ENCODE data around the gene LAMA2. TPM values are rescaled to one million over a fixed set of nuclear protein-coding genes. Genes with fewer than 3 reads are reported as not detected.

LAMA2 gene
- total and polyA plus RNA-seq, 2 of the 13 experiments (the other 11 are each of a cell fraction or from before 2014, with no cell fraction given), result 0.11 to 0.28 TPM

- H3K4me3 ChIP-seq (replicated peaks in 1 of 3; ENCODE audit: insufficient read depth in 1 of 3, low read depth in 2 of 3, low read length in 3 of 3), result no peak overlapping the region
- H2AFZ ChIP-seq (ENCODE audit: low read length), result no peak overlapping the region
- no peak for ATAC-seq
- no peak overlapping the region for H3K4me2 ChIP-seq (ENCODE audit: low read depth, low read length)
- no peak overlapping the region for H3K9ac ChIP-seq (ENCODE audit: insufficient read depth, low read depth, low read length)
- CTCF ChIA-PET (ENCODE audit: low intra/inter-chr PET ratio, low total read pairs), result no interaction called here
- intact Hi-C loops (cut with micrococcal nuclease; ENCODE audit: unreplicated experiment) (no loop called here), in situ Hi-C loops (cut with HindIII; ENCODE audit: extremely low pct_ligation_motif_present, low pct_unique_long_range_greater_than_20kb) (no loop called here)
- H3K27me3 ChIP-seq (ENCODE audit: control insufficient read depth in 1 of 2, insufficient read depth in 2 of 2, low read length in 2 of 2), result no peaks in the 10 kb centered on the region
- H3K27ac ChIP-seq (ENCODE audit: extremely low read length, insufficient read depth, low read length), result no peak overlapping the region
- H3K36me3 ChIP-seq (replicated peaks in 1 of 2; ENCODE audit: control insufficient read depth in 1 of 2, insufficient read depth in 2 of 2, low read length in 2 of 2), result no peaks in the 10 kb centered on the region; a peak in 1 of 5 replicates
- no peak for FAIRE-seq
- POLR2A ChIA-PET, result no interaction called here
- H3K79me2 ChIP-seq (ENCODE audit: insufficient read depth, low read length), result no peaks in the 10 kb centered on the region
- H3K4me1 ChIP-seq (ENCODE audit: insufficient read depth, low read length), result no peaks in the 10 kb centered on the region
- 3% methylated on average over 2 of the region's 2 CpGs for WGBS (ENCODE audit: low lambda C conversion rate)
- no peaks in the 10 kb centered on the region for H4K20me1 ChIP-seq (ENCODE audit: insufficient read depth, low read length)
- TF ChIP-seq ZSCAN30 (CRISPR knock-in tag; IDR thresholded peaks at IDR 0.05) (no peak), RNF219 (CRISPR knock-in tag; IDR thresholded peaks at IDR 0.05) (no peak), ZNF589 (CRISPR knock-in tag; conservative IDR thresholded peaks at IDR 0.05) (no peak), ZNF337 (CRISPR knock-in tag; IDR thresholded peaks at IDR 0.05; ENCODE audit: borderline replicate concordance, low read depth) (no peak), ZNF563 (CRISPR knock-in tag; IDR thresholded peaks at IDR 0.05) (no peak), ZMYM4 (CRISPR knock-in tag; IDR thresholded peaks at IDR 0.05) (no peak), PAWR (CRISPR knock-in tag; IDR thresholded peaks at IDR 0.05; ENCODE audit: borderline replicate concordance) (no peak), GABPA (IDR thresholded peaks at IDR 0.05; ENCODE audit: low read depth, low read length) (no peak), GABPA (CRISPR knock-in tag; IDR thresholded peaks at IDR 0.05; ENCODE audit: low read depth) (no peak), RFX5 (IDR thresholded peaks at IDR 0.05; ENCODE audit: low read depth, low read length) (no peak), ZNF557 (CRISPR knock-in tag; IDR thresholded peaks at IDR 0.05) (no peak), ZNF546 (CRISPR knock-in tag; conservative IDR thresholded peaks at IDR 0.05) (no peak)
- TF ChIP-seq, protein P1, sequence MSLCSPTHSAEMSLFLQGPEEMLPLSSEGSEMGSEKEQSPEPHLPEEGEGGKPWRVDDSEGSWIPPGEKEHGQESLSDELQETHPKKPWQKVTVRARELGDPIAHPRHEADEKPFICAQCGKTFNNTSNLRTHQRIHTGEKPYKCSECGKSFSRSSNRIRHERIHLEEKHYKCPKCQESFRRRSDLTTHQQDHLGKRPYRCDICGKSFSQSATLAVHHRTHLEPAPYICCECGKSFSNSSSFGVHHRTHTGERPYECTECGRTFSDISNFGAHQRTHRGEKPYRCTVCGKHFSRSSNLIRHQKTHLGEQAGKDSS (CRISPR knock-in tag; IDR thresholded peaks at IDR 0.05; ENCODE audit: borderline replicate concordance, low read depth), result no peak
- TF ChIP-seq, protein P2, sequence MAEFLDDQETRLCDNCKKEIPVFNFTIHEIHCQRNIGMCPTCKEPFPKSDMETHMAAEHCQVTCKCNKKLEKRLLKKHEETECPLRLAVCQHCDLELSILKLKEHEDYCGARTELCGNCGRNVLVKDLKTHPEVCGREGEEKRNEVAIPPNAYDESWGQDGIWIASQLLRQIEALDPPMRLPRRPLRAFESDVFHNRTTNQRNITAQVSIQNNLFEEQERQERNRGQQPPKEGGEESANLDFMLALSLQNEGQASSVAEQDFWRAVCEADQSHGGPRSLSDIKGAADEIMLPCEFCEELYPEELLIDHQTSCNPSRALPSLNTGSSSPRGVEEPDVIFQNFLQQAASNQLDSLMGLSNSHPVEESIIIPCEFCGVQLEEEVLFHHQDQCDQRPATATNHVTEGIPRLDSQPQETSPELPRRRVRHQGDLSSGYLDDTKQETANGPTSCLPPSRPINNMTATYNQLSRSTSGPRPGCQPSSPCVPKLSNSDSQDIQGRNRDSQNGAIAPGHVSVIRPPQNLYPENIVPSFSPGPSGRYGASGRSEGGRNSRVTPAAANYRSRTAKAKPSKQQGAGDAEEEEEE (CRISPR knock-in tag; IDR thresholded peaks at IDR 0.05; ENCODE audit: borderline replicate concordance), result no peak
- BruUV-seq (replicated peaks), result no TSS peak
- no peak for DNase-seq (ENCODE audit: low spot score)
- H3K9me3 ChIP-seq (ENCODE audit: low read length), result no peaks in the 10 kb centered on the region
These were observed 386.1 kb downstream of the LAMA2 start for GRCh38 chr6:129269076-129269475.

All from HepG2 (cell line).